ENCODE measurements around the gene CDH23. TPM values are rescaled to one million over a fixed set of nuclear protein-coding genes. Genes with fewer than 3 reads are reported as not detected.

The CDH23 gene
- total RNA-seq, 4 donors from 2014 or later, result 0.72 to 4.1 (median 2.2) TPM

DNA sequence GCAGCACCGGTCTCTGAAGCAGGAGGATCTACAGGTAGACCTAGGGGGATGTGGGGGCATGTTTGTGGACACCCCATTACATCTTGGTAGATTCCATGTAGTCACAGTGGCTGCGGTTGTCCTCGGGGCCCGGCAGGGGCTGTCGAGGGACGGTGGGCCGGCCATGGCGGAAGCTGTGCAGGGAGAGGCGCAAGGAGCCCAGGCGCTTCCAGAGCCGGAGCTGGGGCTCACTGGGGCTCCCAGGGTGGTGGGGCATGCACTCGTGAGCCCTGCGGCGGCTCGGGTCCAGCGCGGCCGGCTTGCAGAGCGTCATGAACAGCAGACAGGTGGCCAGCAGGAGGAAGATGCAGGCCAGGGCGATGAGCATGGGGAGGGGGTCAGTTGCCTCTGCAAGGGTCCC lies 319.1 kb downstream of the CDH23 start:
- TF ChIP-seq POLR2A (IDR thresholded peaks at IDR 0.05) (no peak), POLR2AphosphoS5 (IDR thresholded peaks at IDR 0.05) (no peak), EP300 (IDR thresholded peaks at IDR 0.05) (no peak)
- TF ChIP-seq, protein P1, sequence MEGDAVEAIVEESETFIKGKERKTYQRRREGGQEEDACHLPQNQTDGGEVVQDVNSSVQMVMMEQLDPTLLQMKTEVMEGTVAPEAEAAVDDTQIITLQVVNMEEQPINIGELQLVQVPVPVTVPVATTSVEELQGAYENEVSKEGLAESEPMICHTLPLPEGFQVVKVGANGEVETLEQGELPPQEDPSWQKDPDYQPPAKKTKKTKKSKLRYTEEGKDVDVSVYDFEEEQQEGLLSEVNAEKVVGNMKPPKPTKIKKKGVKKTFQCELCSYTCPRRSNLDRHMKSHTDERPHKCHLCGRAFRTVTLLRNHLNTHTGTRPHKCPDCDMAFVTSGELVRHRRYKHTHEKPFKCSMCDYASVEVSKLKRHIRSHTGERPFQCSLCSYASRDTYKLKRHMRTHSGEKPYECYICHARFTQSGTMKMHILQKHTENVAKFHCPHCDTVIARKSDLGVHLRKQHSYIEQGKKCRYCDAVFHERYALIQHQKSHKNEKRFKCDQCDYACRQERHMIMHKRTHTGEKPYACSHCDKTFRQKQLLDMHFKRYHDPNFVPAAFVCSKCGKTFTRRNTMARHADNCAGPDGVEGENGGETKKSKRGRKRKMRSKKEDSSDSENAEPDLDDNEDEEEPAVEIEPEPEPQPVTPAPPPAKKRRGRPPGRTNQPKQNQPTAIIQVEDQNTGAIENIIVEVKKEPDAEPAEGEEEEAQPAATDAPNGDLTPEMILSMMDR (IDR thresholded peaks at IDR 0.05), result no peak
- Histone ChIP-seq H3K4me3 (no peak overlapping the region), H3K27me3 (no peaks in the 10 kb centered on the region), H3K4me1 (peaks cover 70% of the 10 kb centered on the region), H3K9me3 (no peaks in the 10 kb centered on the region), H3K36me3 (no peaks in the 10 kb centered on the region), H3K27ac (no peak overlapping the region)
- DNase-seq (ENCODE audit: low spot score in 2 of 2), result peak in 1 of 2 donors; percentile 62
- WGBS, result 89% methylated on average over 10 of the region's 20 CpGs

DNA sequence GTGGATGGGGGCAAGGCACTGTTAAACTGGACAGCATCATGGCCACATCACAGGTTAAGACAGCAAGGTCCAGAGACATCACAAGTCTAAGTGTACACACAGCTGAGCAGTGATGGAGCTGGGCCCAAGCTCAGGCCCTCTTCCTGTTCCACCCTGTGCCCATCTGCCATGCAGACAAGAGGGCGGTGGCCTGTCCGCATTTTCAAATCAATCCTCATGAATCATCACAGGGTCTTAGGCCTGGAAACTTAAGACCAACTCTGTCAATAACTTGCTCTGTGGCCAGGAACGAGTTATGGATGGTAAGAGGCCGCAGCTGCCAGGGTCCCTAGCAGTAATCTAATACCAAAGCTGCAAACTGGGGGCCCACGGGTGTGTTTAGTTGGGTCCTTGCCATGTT lies 319.7 kb downstream of the CDH23 start:
- Histone ChIP-seq H3K4me3 (no peak overlapping the region), H3K9me3 (no peaks in the 10 kb centered on the region), H3K36me3 (no peaks in the 10 kb centered on the region), H3K27ac (no peak overlapping the region), H3K4me1 (peaks cover 70% of the 10 kb centered on the region), H3K27me3 (no peaks in the 10 kb centered on the region)
- TF ChIP-seq, protein P1 (IDR thresholded peaks at IDR 0.05), result no peak
- TF ChIP-seq EP300 (IDR thresholded peaks at IDR 0.05) (no peak), POLR2AphosphoS5 (IDR thresholded peaks at IDR 0.05) (no peak), POLR2A (IDR thresholded peaks at IDR 0.05) (no peak)
- WGBS, result 79% methylated on average over 3 of the region's 5 CpGs
- no peak for DNase-seq (ENCODE audit: low spot score in 2 of 2)

DNA sequence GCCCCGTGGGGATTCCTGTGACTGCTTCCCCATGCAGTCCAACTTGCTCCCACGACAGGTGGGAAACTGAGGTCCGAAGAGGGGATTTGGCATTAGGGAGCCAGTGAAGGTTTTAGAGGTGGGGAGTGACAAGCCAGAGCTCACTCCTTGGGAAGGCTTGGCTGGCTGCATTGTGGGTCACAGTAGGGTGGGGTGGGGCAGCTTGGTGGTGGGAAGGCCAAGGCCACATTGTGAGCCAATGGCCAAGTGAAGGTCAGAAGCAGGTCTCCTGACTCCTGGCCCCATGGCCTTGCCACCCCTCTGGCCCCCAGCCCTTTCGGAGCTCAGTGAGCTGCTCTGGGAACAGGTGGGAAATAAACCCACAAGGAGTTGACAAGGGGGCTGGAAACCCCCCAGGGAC lies 320.3 kb downstream of the CDH23 start:
- H3K4me1 ChIP-seq, result peaks cover 70% of the 10 kb centered on the region

DNA sequence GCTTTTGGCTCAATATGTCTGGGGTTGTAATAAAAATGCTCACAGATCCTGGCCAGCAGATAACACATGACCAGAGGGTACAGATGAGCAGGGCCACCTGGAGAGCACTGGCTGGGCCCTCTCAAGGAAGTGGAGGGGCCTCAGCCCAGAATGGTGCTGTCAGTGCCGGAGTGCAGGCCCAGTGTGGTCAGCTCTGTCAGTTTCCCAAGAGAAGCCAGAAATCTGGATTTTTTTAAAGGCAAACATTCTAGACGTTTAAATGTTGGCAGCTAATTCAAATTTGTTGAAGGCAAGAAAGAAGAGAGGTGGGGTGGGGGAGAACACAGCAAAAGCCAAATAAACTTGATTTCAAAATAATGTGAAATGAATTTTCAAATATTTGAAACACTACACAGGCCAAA lies 320.8 kb downstream of the CDH23 start:
- Histone ChIP-seq H3K36me3 (no peaks in the 10 kb centered on the region), H3K27ac (peak overlapping the region; percentile 52), H3K9me3 (no peaks in the 10 kb centered on the region), H3K27me3 (no peaks in the 10 kb centered on the region), H3K4me1 (peaks cover 66% of the 10 kb centered on the region), H3K4me3 (no peak overlapping the region)
- TF ChIP-seq EP300 (IDR thresholded peaks at IDR 0.05) (no peak), POLR2AphosphoS5 (IDR thresholded peaks at IDR 0.05) (no peak), POLR2A (IDR thresholded peaks at IDR 0.05) (no peak)
- TF ChIP-seq, protein P1 (IDR thresholded peaks at IDR 0.05), result no peak
- no peak for DNase-seq (ENCODE audit: low spot score in 2 of 2)
- WGBS, result 59% methylated on average over 2 of the region's 2 CpGs

More for the DNA sequence above, 320.3 kb downstream of the CDH23 start:
- 87% methylated on average over 4 of the region's 4 CpGs for WGBS
- Histone ChIP-seq H3K36me3 (no peaks in the 10 kb centered on the region), H3K27ac (no peak overlapping the region), H3K9me3 (no peaks in the 10 kb centered on the region), H3K27me3 (no peaks in the 10 kb centered on the region), H3K4me3 (no peak overlapping the region)
- no peak for TF ChIP-seq POLR2AphosphoS5 (IDR thresholded peaks at IDR 0.05)
- no peak for TF ChIP-seq POLR2A (IDR thresholded peaks at IDR 0.05)
- TF ChIP-seq, protein P1 (IDR thresholded peaks at IDR 0.05), result no peak
- TF ChIP-seq EP300 (IDR thresholded peaks at IDR 0.05), result no peak
- DNase-seq (ENCODE audit: low spot score in 2 of 2), result no peak

DNA sequence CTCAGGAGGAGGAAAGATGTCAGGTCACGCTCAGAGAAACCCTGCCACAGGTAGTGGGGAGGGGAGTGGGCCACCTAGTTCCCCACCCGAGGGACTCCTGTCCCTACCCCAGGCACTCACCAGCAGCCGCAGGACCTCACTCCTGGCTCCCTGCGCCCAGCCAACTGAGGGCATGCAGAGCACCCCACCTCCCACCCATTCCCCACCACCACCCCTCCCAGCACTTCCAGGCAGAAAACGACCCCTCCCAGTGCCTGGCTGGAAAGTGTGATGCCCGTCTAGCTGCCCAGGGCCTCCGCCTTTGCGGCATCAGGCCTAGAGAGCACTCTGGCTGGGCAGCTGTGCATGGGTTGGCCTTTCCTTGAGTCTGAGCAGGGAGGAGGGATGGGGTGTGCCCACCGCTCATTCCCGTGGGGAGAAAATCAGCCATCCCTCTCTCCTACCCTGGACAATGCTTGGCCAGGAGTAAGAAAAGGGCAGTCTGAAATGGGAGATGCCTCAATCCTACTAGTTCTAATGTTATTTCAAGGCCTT lies 321.5 kb downstream of the CDH23 start:
- DNase-seq (ENCODE audit: low spot score in 2 of 2), result no peak
- no peaks in the 10 kb centered on the region for H3K9me3 ChIP-seq
- H3K36me3 ChIP-seq, result no peaks in the 10 kb centered on the region
- 73% methylated on average over 4 of the region's 10 CpGs for WGBS
- H3K27me3 ChIP-seq, result no peaks in the 10 kb centered on the region
- no peak overlapping the region for H3K4me3 ChIP-seq
- peak overlapping the region; percentile 52 for H3K27ac ChIP-seq
- H3K4me1 ChIP-seq, result peaks cover 59% of the 10 kb centered on the region
- TF ChIP-seq POLR2AphosphoS5 (IDR thresholded peaks at IDR 0.05), result no peak
- TF ChIP-seq EP300 (IDR thresholded peaks at IDR 0.05), result no peak
- TF ChIP-seq POLR2A (IDR thresholded peaks at IDR 0.05), result no peak
- TF ChIP-seq, protein P1 (IDR thresholded peaks at IDR 0.05), result no peak

Data from suprapubic skin (tissue), 4 donors.